Esophagus (tissue), 2 donors: ENCODE data around the gene FSIP1. TPM values are rescaled to one million over a fixed set of nuclear protein-coding genes. Genes with fewer than 3 reads are reported as not detected.

ENCODE experiments used
- H3K27ac ChIP-seq, 2 donors: one replicate each; pipeline ENCODE4 v1.5.1; 2013; ENCODE audit warnings: low read depth in 2 of 2, mild to moderate bottlenecking in 2 of 2, inconsistent platforms in 1 of 2, low read length in 1 of 2, moderate library complexity in 1 of 2
- H3K27me3 ChIP-seq, 2 donors: one replicate each; pipeline ENCODE4 v1.6.1; 2013; ENCODE audit warnings: low read length in 2 of 2, control low read depth in 1 of 2, mild to moderate bottlenecking in 1 of 2; ENCODE audit not compliant: insufficient read depth in 2 of 2, control insufficient read depth in 1 of 2
- H3K36me3 ChIP-seq, 2 donors: one replicate each; pipeline ENCODE4 v1.6.1; 2013; ENCODE audit warnings: low read length in 1 of 2; ENCODE audit not compliant: control insufficient read depth in 2 of 2, insufficient read depth in 2 of 2
- H3K4me1 ChIP-seq, 2 donors: one replicate each; pipeline ENCODE4 v1.6.1; 2013; ENCODE audit warnings: low read length in 1 of 2; ENCODE audit not compliant: control insufficient read depth in 2 of 2, insufficient read depth in 2 of 2
- H3K4me3 ChIP-seq, 2 donors: one replicate each; pipeline ENCODE4 v1.5.1; 2013; ENCODE audit warnings: low read length in 2 of 2, mild to moderate bottlenecking in 2 of 2, low read depth in 1 of 2, moderate library complexity in 1 of 2
- H3K9me3 ChIP-seq, 2 donors: one replicate each; pipeline ENCODE4 v1.6.1; 2013; ENCODE audit warnings: mild to moderate bottlenecking in 2 of 2, low read depth in 1 of 2, low read length in 1 of 2, moderate library complexity in 1 of 2; ENCODE audit not compliant: control insufficient read depth in 2 of 2, insufficient read depth in 1 of 2
- WGBS, 2 donors: extraction: QIAGEN DNeasy Blood & Tissue Kit; methylation state at CpG; one replicate each; pipeline ENCODE4 v1.1.7; 2013; 5-methylcytosine and 5-hydroxymethylcytosine counted together
- polyA plus RNA-seq, 2 donors: library from polyadenylated mRNA; stranded (reverse); fragments of 200-250 nt; gene quantifications; one replicate each; pipeline ENCODE4 v1.2.3, GENCODE V29; 2013
- donor health status: healthy with polysubstance abuse.
- donor health status: Bipolar disorder and iron deficiency.

The FSIP1 gene
- polyA plus RNA-seq, 2 donors: 0.21 to 0.29 TPM

DNA sequence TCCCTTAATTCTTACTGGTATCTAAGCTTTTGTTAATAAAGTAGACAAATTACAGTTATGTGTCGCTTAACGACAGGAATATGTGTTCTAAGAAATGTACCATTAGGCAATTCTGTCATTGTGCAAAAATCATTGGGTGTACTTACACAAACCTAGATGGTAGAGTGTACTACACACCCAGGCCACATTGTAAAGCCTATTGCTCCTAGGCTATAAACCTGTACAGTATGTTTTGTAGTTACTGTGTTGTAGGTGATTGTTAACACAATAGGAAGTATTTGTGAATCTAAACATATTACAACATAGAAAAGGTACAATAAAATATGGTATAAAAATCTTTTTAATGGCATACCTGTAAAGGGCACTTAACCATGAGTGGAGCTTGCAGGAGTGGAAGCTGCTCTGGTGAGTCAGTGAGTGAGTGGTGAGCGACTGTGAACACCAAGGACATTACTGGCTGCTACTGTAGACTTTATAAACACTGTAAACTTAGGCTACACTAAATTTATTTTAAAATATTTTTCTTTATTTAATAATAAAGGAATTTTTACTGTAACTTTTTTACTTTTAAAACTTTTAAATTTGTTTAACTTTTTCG is 47.4 kb downstream of the FSIP1 start:
- 94 to 95% methylated on average over 4 of the region's 4 CpGs for WGBS, 2 donors
- Histone ChIP-seq H3K27ac (no peak overlapping the region), H3K36me3 (no peaks in the 10 kb centered on the region), H3K4me3 (no peak overlapping the region), H3K27me3 (no peaks in the 10 kb centered on the region), H3K9me3 (no peaks in the 10 kb centered on the region), H3K4me1 (no peaks in the 10 kb centered on the region)

DNA sequence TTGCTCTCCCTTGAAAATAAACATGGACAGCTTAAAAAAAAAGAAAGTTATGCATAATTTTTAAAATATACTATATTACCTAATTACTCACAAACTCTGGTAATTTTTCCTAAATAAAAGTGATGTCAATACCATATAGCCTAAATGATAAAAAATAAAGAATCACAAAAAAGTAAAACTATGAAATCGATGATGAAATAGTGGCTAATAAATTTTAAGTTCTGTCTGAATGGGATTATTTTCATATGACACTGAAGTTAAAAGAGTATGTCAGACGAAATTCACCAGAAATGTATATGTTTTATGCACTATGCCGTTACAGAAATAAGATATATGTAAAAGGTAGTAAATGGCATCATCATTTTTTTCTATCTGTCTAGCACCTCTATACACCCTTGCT is 51.4 kb downstream of the FSIP1 start:
- no peaks in the 10 kb centered on the region for H3K36me3 ChIP-seq
- H3K27ac ChIP-seq: no peak overlapping the region
- H3K4me1 ChIP-seq: no peaks in the 10 kb centered on the region
- no peaks in the 10 kb centered on the region for H3K9me3 ChIP-seq
- WGBS, 2 donors: 91% methylated on average over 3 of the region's 3 CpGs
- H3K4me3 ChIP-seq: no peak overlapping the region
- H3K27me3 ChIP-seq: no peaks in the 10 kb centered on the region

DNA sequence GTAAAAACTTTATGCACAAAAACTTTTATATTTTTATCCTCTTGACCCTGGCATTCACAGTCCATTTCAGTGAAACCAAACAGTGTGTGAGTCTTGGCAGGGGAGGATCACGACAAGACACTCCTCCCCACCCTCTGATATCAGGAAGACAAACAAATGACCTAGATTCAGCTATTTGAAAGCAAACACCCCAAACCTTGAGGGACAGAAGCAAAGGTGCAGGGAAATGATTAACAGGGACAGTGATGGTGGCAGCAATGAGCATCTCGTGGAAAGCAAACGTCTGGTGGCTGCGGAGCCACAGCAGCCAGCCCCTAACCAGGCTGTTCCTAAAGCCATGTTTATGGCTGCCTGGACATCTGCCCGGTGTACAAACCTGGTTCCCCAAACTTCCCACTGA is 52.1 kb downstream of the FSIP1 start:
- Histone ChIP-seq H3K4me3 (no peak overlapping the region), H3K9me3 (no peaks in the 10 kb centered on the region), H3K27ac (no peak overlapping the region), H3K27me3 (no peaks in the 10 kb centered on the region), H3K4me1 (no peaks in the 10 kb centered on the region), H3K36me3 (no peaks in the 10 kb centered on the region)
- 62 to 63% methylated on average over 5 of the region's 5 CpGs for WGBS, 2 donors

DNA sequence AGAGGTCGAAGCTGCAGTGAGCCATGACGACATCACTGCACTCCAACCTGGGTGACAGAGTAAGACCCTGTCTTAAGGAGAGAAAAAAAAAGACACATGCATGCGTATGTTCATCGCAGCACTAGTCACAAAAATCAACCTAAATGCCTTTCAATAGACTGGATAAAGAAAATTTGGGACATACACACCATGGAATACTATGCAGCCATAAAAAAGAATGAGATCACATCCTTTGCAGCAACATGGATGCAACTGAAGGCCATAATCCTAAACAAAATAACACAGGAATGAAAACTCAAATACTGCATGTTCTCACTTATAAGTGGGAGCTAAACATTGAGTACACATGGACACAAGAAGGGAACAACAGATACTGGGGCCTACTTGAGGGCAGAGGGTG is 53.1 kb downstream of the FSIP1 start:
- Histone ChIP-seq H3K4me3 (no peak overlapping the region), H3K9me3 (no peaks in the 10 kb centered on the region), H3K27me3 (no peaks in the 10 kb centered on the region), H3K27ac (no peak overlapping the region), H3K36me3 (no peaks in the 10 kb centered on the region), H3K4me1 (no peaks in the 10 kb centered on the region)
- WGBS, 2 donors: 95 to 98% methylated on average over 4 of the region's 4 CpGs

DNA sequence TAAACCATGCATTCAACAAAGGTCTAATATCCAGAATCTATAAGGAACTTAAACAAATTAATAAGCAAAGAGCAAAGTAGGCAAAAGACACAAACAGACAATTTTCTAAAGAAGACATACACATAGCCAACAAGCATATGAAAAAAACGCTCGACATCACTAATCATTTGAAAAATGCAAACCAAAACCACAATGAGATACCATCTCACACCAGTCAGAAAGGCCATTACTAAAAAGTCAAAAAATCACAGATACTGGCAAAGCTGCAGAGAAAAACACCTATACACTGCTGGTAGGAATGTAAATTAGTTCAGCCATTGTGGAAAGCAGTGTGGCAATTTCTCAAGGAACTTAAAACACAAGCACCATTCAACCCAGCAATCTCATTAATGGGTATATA is 53.8 kb downstream of the FSIP1 start:
- H3K27ac ChIP-seq: no peak overlapping the region
- no peaks in the 10 kb centered on the region for H3K27me3 ChIP-seq
- H3K4me1 ChIP-seq: no peaks in the 10 kb centered on the region
- WGBS, 2 donors: 82 to 90% methylated on average over 2 of the region's 2 CpGs
- no peak overlapping the region for H3K4me3 ChIP-seq
- no peaks in the 10 kb centered on the region for H3K36me3 ChIP-seq
- H3K9me3 ChIP-seq: no peaks in the 10 kb centered on the region

DNA sequence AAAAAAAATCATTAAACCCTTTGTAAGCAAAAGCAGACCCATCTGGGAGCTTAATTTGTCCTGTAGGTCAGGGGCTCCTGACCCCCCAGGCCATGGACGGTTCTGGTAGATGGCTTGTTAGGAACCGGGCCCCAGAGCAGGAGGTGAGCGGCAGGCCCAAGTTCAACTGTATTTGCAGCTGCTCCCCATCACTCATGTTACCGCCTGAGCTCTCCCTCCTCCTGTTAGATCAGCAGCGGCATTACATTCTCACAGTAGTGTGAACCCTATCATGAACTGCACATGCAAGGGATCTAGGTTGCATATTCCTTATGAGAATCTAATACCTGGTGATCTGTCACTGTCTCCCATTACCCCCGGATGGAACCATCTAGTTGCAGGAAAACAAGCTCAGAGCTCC is 60.7 kb downstream of the FSIP1 start:
- no peak overlapping the region for H3K4me3 ChIP-seq
- H3K27me3 ChIP-seq: no peaks in the 10 kb centered on the region
- H3K27ac ChIP-seq: no peak overlapping the region
- 90 to 92% methylated on average over 6 of the region's 6 CpGs for WGBS, 2 donors
- H3K9me3 ChIP-seq: no peaks in the 10 kb centered on the region
- H3K4me1 ChIP-seq: no peaks in the 10 kb centered on the region
- H3K36me3 ChIP-seq: no peaks in the 10 kb centered on the region

DNA sequence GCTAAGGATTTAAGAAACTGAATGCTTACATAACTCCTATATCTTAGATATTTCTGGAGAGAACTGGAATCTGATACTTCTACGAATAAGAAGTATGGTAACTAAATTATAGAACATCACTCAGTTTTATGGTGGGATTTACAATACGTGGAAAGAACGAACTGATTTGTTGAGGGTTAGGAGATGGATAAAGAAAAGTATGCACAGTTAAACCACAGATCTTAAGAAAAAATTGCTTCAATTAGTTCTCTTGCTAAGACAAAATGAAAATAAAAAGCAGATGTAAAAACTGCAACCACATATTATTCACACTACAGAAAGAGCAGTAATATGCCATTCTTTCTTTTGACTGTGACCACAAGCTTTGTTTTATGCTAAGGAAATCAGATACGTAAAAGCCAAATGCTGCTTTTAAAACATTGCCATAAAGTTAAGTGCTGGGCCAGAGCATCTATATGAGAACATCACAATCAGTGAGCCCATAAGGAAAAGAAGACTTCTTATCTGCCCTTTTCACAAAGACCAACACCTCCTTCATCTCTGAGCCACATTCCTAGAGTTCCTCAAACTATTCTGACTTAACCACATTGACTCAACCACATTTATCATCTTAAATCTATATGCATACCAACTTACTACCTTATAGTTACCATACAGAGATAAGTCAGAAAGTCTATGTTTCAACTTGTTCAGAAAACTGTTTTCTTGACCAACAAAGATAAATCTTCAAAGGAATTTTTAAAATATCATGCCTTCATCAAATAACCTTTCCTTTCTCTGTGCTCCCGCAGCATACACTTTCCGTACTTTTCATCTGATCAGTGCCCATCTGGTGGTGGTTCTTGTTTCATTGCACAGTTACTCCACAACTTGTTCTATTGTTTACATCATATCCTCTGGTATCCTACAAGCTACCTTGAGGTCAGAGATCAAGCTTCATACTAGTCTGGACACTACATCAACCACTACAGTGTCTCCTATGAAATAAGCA is 61.7 kb downstream of the FSIP1 start:
- WGBS, 2 donors: 81% methylated on average over 6 of the region's 6 CpGs
- Histone ChIP-seq H3K36me3 (no peaks in the 10 kb centered on the region), H3K9me3 (no peaks in the 10 kb centered on the region), H3K27ac (no peak overlapping the region), H3K27me3 (no peaks in the 10 kb centered on the region), H3K4me1 (no peaks in the 10 kb centered on the region), H3K4me3 (no peak overlapping the region)

DNA sequence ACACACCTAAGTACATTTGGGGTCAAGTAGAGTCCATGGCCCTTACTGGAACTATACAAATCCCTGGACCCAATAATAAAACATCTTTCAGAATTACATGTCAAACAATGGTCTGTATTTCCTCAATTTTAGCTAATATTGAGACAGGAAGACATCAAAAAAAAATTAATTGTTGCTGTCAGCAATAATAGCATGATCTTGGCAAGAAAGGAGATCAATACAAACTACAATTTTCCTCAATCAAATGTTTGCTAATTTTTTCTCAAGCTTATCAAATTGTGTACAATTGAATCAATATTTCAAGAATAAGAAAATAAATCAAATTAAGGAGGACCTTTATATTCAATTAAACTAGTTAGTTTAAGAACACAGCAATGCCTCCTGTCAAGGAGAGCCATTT is 62.6 kb downstream of the FSIP1 start:
- no peak overlapping the region for H3K4me3 ChIP-seq
- H3K4me1 ChIP-seq: no peaks in the 10 kb centered on the region

DNA sequence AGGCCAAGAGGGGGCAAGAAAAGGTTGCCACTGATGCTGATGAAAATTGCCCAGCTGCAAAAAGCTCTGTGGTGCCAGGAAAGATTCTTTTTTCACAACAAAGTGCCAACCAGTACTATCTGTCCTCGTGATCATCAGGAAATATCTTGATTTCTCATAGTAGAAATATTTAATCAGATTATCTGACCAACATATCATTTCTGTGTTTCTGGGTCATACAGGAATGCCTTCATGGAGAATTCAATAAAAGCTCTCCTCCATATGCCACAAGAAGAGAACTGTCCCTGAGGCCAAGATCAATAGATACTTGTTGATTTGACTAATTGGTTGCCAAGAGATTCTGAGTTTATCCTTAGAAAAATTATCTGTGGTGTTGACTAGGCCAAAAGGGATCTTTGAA is 63.5 kb downstream of the FSIP1 start:
- Histone ChIP-seq H3K9me3 (no peaks in the 10 kb centered on the region), H3K4me3 (no peak overlapping the region), H3K4me1 (no peaks in the 10 kb centered on the region), H3K36me3 (no peaks in the 10 kb centered on the region), H3K27me3 (no peaks in the 10 kb centered on the region), H3K27ac (no peak overlapping the region)
- 84 to 88% methylated on average over 1 of the region's 1 CpG for WGBS, 2 donors

More for the DNA sequence above, 62.6 kb downstream of the FSIP1 start:
- no peaks in the 10 kb centered on the region for H3K36me3 ChIP-seq
- H3K27me3 ChIP-seq: no peaks in the 10 kb centered on the region
- no peak overlapping the region for H3K27ac ChIP-seq
- no peaks in the 10 kb centered on the region for H3K9me3 ChIP-seq

DNA sequence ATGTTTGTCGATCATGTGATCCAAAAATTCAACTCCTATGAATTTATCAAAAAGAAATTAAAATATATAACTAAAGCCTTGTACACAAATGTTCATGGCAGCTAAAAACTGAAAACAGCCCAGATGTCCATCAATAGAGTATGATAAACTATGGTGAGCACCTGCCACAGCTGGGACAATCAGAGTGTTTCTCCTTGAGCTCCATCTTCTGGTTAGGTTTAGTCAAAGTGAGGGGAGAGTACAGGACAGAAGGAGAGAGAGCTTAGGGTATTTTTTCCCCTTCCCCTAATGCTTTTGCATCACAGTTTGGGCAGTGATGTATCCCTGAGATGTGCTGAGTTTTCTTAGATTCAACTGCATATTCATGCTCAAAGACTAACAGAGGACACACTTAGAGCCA is 65.5 kb downstream of the FSIP1 start:
- 98 to 100% methylated on average over 1 of the region's 1 CpG for WGBS, 2 donors
- no peaks in the 10 kb centered on the region for H3K4me1 ChIP-seq
- H3K27me3 ChIP-seq: no peaks in the 10 kb centered on the region
- H3K4me3 ChIP-seq: no peak overlapping the region
- H3K36me3 ChIP-seq: no peaks in the 10 kb centered on the region
- no peaks in the 10 kb centered on the region for H3K9me3 ChIP-seq
- H3K27ac ChIP-seq: no peak overlapping the region
